DND-41 (cell line): ENCODE measurements around the gene PPIL6.

ENCODE experiments used
- CTCF ChIP-seq: IDR thresholded peaks from 2 replicates; pipeline ENCODE4 v1.5.1; 2012; ENCODE audit warnings: borderline replicate concordance, low read length, moderate library complexity, mild to moderate bottlenecking; ENCODE audit not compliant: poor library complexity, severe bottlenecking; ENCODE audit errors: extremely low read depth
- EZH2 ChIP-seq: IDR thresholded peaks from 3 replicates; pipeline ENCODE4 v1.6.1; 2012; ENCODE audit warnings: borderline replicate concordance, low read depth, mild to moderate bottlenecking, moderate library complexity, low read length, inconsistent platforms; ENCODE audit not compliant: severe bottlenecking

GRCh38 chr6:109440331-109441068 lies at the start of gene PPIL6, which contains the start of gene SMPD2:
- TF ChIP-seq CTCF (peak; percentile 19), EZH2 (no peak)
